Liver (tissue), 9 donors: ENCODE data around the gene MFSD6L. TPM values are rescaled to one million over a fixed set of nuclear protein-coding genes. Genes with fewer than 3 reads are reported as not detected.

Experiments used
- DNase-seq: peaks from one replicate; pipeline ENCODE4 v3.0.0-alpha.2; 2017; ENCODE audit warnings: low spot score
- H3K27ac ChIP-seq, 2 donors: one replicate each; pipeline ENCODE4 v1.7.0; 2013; ENCODE audit warnings: inconsistent platforms in 2 of 2, low read length in 2 of 2, control low read depth in 1 of 2, low read depth in 1 of 2, mild to moderate bottlenecking in 1 of 2
- H3K27me3 ChIP-seq, 4 donors: one replicate each; pipeline versions ENCODE4 v1.6.1 to v1.7.0; 2013; ENCODE audit warnings: low read length in 3 of 4, inconsistent platforms in 1 of 4, mild to moderate bottlenecking in 1 of 4, moderate library complexity in 1 of 4; ENCODE audit not compliant: control insufficient read depth in 4 of 4, insufficient read depth in 4 of 4
- H3K36me3 ChIP-seq, 4 donors: one replicate each; pipeline versions ENCODE4 v1.6.1 to v1.7.0; 2013; ENCODE audit warnings: low read length in 3 of 4, mild to moderate bottlenecking in 3 of 4, low read depth in 1 of 4, moderate library complexity in 1 of 4; ENCODE audit not compliant: control insufficient read depth in 4 of 4, insufficient read depth in 3 of 4
- H3K4me1 ChIP-seq, 4 donors: one replicate each; pipeline versions ENCODE4 v1.6.1 to v1.7.0; 2013; ENCODE audit warnings: low read length in 3 of 4, mild to moderate bottlenecking in 3 of 4, moderate library complexity in 1 of 4; ENCODE audit not compliant: control insufficient read depth in 4 of 4, insufficient read depth in 4 of 4
- H3K4me3 ChIP-seq, 3 donors: one replicate each; pipeline versions ENCODE4 v1.6.1 to v1.7.0; 2013; ENCODE audit warnings: low read length in 3 of 3, control low read depth in 1 of 3, low read depth in 1 of 3, mild to moderate bottlenecking in 1 of 3
- H3K9ac ChIP-seq, 2 donors: one replicate each; pipeline ENCODE4 v1.7.0; 2013; ENCODE audit warnings: low read length in 2 of 2, mild to moderate bottlenecking in 2 of 2, moderate library complexity in 2 of 2, control low read depth in 1 of 2, low read depth in 1 of 2
- H3K9me3 ChIP-seq, 4 donors: one replicate each; pipeline versions ENCODE4 v1.6.1 to v1.7.0; 2013; ENCODE audit warnings: low read length in 3 of 4; ENCODE audit not compliant: control insufficient read depth in 4 of 4
- EGR1 ChIP-seq, 2 donors: IDR thresholded peaks; 2 replicates each; pipeline ENCODE4 v1.6.1; 2016 to 2018; ENCODE audit warnings: antibody characterized with exemption in 2 of 2, low read depth in 2 of 2
- FOXA1 ChIP-seq: IDR thresholded peaks from 2 replicates; pipeline ENCODE4 v1.6.1; 2016; ENCODE audit warnings: antibody characterized with exemption
- FOXA2 ChIP-seq: IDR thresholded peaks from 2 replicates; pipeline ENCODE4 v1.6.1; 2016; ENCODE audit warnings: antibody characterized with exemption
- GABPA ChIP-seq, 2 donors: IDR thresholded peaks in 1 of 2; conservative IDR thresholded peaks in 1 of 2; 2 replicates each; pipeline ENCODE4 v1.6.1; 2016; ENCODE audit warnings: antibody characterized with exemption in 2 of 2, mild to moderate bottlenecking in 1 of 2, moderate library complexity in 1 of 2
- HNF4A ChIP-seq, 2 donors: conservative IDR thresholded peaks; 2 replicates each; pipeline ENCODE4 v1.6.1; 2016; ENCODE audit warnings: antibody characterized with exemption in 2 of 2, mild to moderate bottlenecking in 2 of 2
- HNF4G ChIP-seq: IDR thresholded peaks from 2 replicates; pipeline ENCODE4 v1.6.1; 2016; ENCODE audit warnings: antibody characterized with exemption
- JUND ChIP-seq, 2 donors: IDR thresholded peaks; 2 replicates each; pipeline ENCODE4 v1.6.1; 2016; ENCODE audit warnings: antibody characterized with exemption in 2 of 2
- NR2F2 ChIP-seq: IDR thresholded peaks from 2 replicates; pipeline ENCODE4 v1.6.1; 2016; ENCODE audit warnings: antibody characterized with exemption
- RAD21 ChIP-seq, 2 donors: IDR thresholded peaks; 2 replicates each; pipeline ENCODE4 v1.6.1; 2016; ENCODE audit warnings: antibody characterized with exemption in 2 of 2, mild to moderate bottlenecking in 2 of 2
- RXRA ChIP-seq, 2 donors: IDR thresholded peaks; 2 replicates each; pipeline ENCODE4 v1.6.1; 2017 to 2018; ENCODE audit warnings: antibody characterized with exemption in 2 of 2, mild to moderate bottlenecking in 1 of 2
- SP1 ChIP-seq: IDR thresholded peaks from 2 replicates; pipeline ENCODE4 v1.6.1; 2018; ENCODE audit warnings: antibody characterized with exemption, mild to moderate bottlenecking
- TAF1 ChIP-seq: conservative IDR thresholded peaks from 2 replicates; pipeline ENCODE4 v1.6.1; 2016; ENCODE audit warnings: antibody characterized with exemption, mild to moderate bottlenecking
- YY1 ChIP-seq: IDR thresholded peaks from 2 replicates; pipeline ENCODE4 v1.6.1; 2016; ENCODE audit warnings: antibody characterized with exemption, mild to moderate bottlenecking
- WGBS: extraction: QIAGEN DNeasy Blood & Tissue Kit; methylation state at CpG from one replicate; pipeline ENCODE4 v1.1.7; 2013; 5-methylcytosine and 5-hydroxymethylcytosine counted together
- polyA plus RNA-seq, 2 donors: library from polyadenylated mRNA; stranded (reverse) in 1 of 2; unstranded in 1 of 2; fragments of 200-250 nt in 1 of 2; fragments of >200 nt in 1 of 2; fragmentation: Nextera tagmentation in 1 of 2; extraction: Ambion mirVana in 1 of 2; gene quantifications; one replicate each; pipeline versions ENCODE4 v1.2.1 to v1.2.3, GENCODE V29; 2013 to 2015
- total RNA-seq, 2 donors: library from RNA; depleted of rRNA; stranded (reverse); fragments of >200 nt; gene quantifications; one replicate each; pipeline ENCODE4 v1.2.3, GENCODE V29; 2014
- TF ChIP-seq, protein P1 (sequence below): IDR thresholded peaks from 2 replicates; pipeline ENCODE4 v1.6.1; 2016; ENCODE audit warnings: antibody characterized with exemption, mild to moderate bottlenecking
- TF ChIP-seq, protein P2 (sequence below): IDR thresholded peaks from 2 replicates; pipeline ENCODE4 v1.6.1; 2016; ENCODE audit warnings: antibody characterized with exemption
- TF ChIP-seq, protein P3 (sequence below): IDR thresholded peaks from 2 replicates; pipeline ENCODE4 v1.6.1; 2016; ENCODE audit warnings: antibody characterized with exemption
- TF ChIP-seq, protein P4 (sequence below): IDR thresholded peaks from 2 replicates; pipeline ENCODE4 v1.6.1; 2016; ENCODE audit warnings: antibody characterized with exemption
- TF ChIP-seq, protein P5 (sequence below): fragments of 150-350 bp; IDR thresholded peaks from 2 replicates; pipeline ENCODE4 v1.5.1; 2017; ENCODE audit warnings: improper control_type of control experiment, low read depth, low read length; ENCODE audit not compliant: missing input control
- donor health status: healthy.
- donor health status: healthy.
- donor health status: healthy.
- donor health status: healthy.
- donor health status: healthy.

MFSD6L gene
- total and polyA plus RNA-seq, 4 donors = 0.03 to 0.25 (median 0.05) TPM; not detected in 1

DNA sequence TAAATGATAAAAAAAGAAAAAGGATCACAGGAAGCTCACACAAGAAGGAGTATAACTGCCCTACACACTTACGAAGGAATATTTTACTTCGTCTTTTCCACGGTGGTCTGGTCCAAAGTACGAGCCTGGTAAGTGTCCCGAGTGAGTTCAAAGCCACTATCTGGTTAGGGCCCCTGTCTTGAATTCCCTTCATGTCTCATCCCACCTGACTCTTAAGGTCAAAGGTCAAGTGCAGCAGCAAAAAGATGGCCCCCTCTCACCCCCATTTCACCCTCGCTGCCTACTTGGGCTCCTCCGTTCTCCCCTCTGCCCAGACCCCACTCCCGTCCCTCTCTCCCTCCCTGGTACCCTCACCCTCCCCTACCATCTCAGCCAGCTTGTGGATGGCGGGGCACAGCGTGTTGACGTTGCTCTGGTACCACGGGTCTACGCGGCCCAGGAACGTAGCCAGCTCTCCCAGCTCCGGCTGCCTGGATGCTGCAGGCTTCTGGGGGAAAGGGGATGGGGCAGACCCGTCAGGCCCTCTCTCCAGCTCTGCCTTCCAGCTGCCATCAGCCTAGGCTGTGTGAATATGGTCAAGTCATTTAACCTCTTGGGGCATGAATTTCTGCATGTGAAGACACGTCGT, 27.8 kb upstream of the MFSD6L start:
- Histone ChIP-seq H3K27me3 (peaks cover 0 to 3% (median 0%) of the 10 kb centered on the region in 4 donors), H3K4me1 (no peaks in the 10 kb centered on the region), H3K4me3 (no peak overlapping the region), H3K36me3 (no peaks in the 10 kb centered on the region), H3K9me3 (peaks cover 0 to 4% (median 1%) of the 10 kb centered on the region in 4 donors), H3K9ac (no peak overlapping the region), H3K27ac (no peak overlapping the region)
- WGBS = 79% methylated on average over 19 of the region's 19 CpGs
- TF ChIP-seq TAF1 (no peak), GABPA (IDR thresholded peaks at IDR 0.05 in 1 of 2, conservative IDR thresholded peaks at IDR 0.05 in 1 of 2) (no peak), RAD21 (IDR thresholded peaks at IDR 0.05) (no peak), YY1 (no peak), FOXA2 (no peak), JUND (IDR thresholded peaks at IDR 0.05) (no peak), EGR1 (IDR thresholded peaks at IDR 0.05; ENCODE audit: low read depth in 2 of 2) (no peak), FOXA1 (no peak), HNF4A (conservative IDR thresholded peaks at IDR 0.05) (no peak), NR2F2 (no peak), SP1 (no peak)
- TF ChIP-seq, protein P1, sequence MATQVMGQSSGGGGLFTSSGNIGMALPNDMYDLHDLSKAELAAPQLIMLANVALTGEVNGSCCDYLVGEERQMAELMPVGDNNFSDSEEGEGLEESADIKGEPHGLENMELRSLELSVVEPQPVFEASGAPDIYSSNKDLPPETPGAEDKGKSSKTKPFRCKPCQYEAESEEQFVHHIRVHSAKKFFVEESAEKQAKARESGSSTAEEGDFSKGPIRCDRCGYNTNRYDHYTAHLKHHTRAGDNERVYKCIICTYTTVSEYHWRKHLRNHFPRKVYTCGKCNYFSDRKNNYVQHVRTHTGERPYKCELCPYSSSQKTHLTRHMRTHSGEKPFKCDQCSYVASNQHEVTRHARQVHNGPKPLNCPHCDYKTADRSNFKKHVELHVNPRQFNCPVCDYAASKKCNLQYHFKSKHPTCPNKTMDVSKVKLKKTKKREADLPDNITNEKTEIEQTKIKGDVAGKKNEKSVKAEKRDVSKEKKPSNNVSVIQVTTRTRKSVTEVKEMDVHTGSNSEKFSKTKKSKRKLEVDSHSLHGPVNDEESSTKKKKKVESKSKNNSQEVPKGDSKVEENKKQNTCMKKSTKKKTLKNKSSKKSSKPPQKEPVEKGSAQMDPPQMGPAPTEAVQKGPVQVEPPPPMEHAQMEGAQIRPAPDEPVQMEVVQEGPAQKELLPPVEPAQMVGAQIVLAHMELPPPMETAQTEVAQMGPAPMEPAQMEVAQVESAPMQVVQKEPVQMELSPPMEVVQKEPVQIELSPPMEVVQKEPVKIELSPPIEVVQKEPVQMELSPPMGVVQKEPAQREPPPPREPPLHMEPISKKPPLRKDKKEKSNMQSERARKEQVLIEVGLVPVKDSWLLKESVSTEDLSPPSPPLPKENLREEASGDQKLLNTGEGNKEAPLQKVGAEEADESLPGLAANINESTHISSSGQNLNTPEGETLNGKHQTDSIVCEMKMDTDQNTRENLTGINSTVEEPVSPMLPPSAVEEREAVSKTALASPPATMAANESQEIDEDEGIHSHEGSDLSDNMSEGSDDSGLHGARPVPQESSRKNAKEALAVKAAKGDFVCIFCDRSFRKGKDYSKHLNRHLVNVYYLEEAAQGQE = no peak
- TF ChIP-seq, protein P2, sequence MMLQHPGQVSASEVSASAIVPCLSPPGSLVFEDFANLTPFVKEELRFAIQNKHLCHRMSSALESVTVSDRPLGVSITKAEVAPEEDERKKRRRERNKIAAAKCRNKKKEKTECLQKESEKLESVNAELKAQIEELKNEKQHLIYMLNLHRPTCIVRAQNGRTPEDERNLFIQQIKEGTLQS = no peak
- TF ChIP-seq, protein P3, sequence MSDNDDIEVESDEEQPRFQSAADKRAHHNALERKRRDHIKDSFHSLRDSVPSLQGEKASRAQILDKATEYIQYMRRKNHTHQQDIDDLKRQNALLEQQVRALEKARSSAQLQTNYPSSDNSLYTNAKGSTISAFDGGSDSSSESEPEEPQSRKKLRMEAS = no peak
- TF ChIP-seq, protein P4, sequence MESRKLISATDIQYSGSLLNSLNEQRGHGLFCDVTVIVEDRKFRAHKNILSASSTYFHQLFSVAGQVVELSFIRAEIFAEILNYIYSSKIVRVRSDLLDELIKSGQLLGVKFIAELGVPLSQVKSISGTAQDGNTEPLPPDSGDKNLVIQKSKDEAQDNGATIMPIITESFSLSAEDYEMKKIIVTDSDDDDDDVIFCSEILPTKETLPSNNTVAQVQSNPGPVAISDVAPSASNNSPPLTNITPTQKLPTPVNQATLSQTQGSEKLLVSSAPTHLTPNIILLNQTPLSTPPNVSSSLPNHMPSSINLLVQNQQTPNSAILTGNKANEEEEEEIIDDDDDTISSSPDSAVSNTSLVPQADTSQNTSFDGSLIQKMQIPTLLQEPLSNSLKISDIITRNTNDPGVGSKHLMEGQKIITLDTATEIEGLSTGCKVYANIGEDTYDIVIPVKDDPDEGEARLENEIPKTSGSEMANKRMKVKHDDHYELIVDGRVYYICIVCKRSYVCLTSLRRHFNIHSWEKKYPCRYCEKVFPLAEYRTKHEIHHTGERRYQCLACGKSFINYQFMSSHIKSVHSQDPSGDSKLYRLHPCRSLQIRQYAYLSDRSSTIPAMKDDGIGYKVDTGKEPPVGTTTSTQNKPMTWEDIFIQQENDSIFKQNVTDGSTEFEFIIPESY = no peak
- no peak for DNase-seq

DNA sequence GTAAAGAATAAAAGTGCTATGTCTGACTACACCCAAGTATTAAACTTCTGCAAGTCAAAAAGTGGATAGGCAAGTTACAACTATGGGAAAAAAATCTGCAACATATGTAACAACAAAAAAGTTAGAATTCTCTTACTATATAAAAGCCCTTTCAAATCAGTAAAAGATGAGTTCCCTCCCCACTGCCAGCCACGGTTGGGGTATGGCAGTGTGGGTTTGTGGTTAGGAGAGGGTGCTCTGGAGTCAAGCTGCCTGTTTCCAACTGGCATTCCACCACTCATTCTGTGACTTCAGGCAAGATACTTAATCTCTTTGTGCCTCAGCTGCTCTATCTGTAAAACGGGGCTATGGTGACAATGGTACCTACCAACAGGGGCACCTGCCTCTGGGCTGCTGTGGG, 26.6 kb upstream of the MFSD6L start:
- H3K36me3 ChIP-seq = no peaks in the 10 kb centered on the region
- H3K27ac ChIP-seq = no peak overlapping the region
- no peak overlapping the region for H3K4me3 ChIP-seq
- no peaks in the 10 kb centered on the region for H3K4me1 ChIP-seq
- no peak overlapping the region for H3K9ac ChIP-seq
- H3K27me3 ChIP-seq = peaks cover 0 to 3% (median 0%) of the 10 kb centered on the region in 4 donors
- WGBS = 65% methylated on average over 2 of the region's 2 CpGs
- H3K9me3 ChIP-seq = peaks cover 0 to 4% (median 1%) of the 10 kb centered on the region in 4 donors
- no peak for DNase-seq
- TF ChIP-seq FOXA2 = no peak
- TF ChIP-seq, protein P2 = no peak
- TF ChIP-seq RXRA (IDR thresholded peaks at IDR 0.05) = no peak
- TF ChIP-seq, protein P5, sequence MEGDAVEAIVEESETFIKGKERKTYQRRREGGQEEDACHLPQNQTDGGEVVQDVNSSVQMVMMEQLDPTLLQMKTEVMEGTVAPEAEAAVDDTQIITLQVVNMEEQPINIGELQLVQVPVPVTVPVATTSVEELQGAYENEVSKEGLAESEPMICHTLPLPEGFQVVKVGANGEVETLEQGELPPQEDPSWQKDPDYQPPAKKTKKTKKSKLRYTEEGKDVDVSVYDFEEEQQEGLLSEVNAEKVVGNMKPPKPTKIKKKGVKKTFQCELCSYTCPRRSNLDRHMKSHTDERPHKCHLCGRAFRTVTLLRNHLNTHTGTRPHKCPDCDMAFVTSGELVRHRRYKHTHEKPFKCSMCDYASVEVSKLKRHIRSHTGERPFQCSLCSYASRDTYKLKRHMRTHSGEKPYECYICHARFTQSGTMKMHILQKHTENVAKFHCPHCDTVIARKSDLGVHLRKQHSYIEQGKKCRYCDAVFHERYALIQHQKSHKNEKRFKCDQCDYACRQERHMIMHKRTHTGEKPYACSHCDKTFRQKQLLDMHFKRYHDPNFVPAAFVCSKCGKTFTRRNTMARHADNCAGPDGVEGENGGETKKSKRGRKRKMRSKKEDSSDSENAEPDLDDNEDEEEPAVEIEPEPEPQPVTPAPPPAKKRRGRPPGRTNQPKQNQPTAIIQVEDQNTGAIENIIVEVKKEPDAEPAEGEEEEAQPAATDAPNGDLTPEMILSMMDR = no peak
- TF ChIP-seq FOXA1 = no peak
- TF ChIP-seq, protein P3 = no peak
- no peak for TF ChIP-seq NR2F2
- TF ChIP-seq RAD21 (IDR thresholded peaks at IDR 0.05) = no peak
- TF ChIP-seq HNF4G = no peak
- TF ChIP-seq HNF4A (conservative IDR thresholded peaks at IDR 0.05) = no peak
